ENCODE data around the gene ARHGAP42.
"Not testable (repeated sequence)": the region's sequence is repeated elsewhere in the genome, so short reads cannot be mapped to it uniquely, and the experiment has no call there.

The ARHGAP42 gene

GRCh38 chr11:100646545-100646944 lies 40.5 kb upstream of the ARHGAP42 start:
- no peak overlapping the region for H3K4me3 ChIP-seq (ENCODE audit: low read depth, low read length)

GRCh38 chr11:100647861-100648260 lies 39.2 kb upstream of the ARHGAP42 start:
- H3K4me3 ChIP-seq (ENCODE audit: low read depth, low read length), result no peak overlapping the region
- no peak for TF ChIP-seq CTCF (IDR thresholded peaks at IDR 0.05; ENCODE audit: low read depth, low read length)

More at GRCh38 chr11:100646545-100646944, 40.5 kb upstream of the ARHGAP42 start:
- no peak for TF ChIP-seq CTCF (IDR thresholded peaks at IDR 0.05; ENCODE audit: low read depth, low read length)

- no peak for TF ChIP-seq CTCF (IDR thresholded peaks at IDR 0.05; ENCODE audit: low read depth, low read length)
- H3K4me3 ChIP-seq (ENCODE audit: low read depth, low read length), result no peak overlapping the region
Measured at GRCh38 chr11:100663583-100663982, 23.5 kb upstream of the ARHGAP42 start.

DNA sequence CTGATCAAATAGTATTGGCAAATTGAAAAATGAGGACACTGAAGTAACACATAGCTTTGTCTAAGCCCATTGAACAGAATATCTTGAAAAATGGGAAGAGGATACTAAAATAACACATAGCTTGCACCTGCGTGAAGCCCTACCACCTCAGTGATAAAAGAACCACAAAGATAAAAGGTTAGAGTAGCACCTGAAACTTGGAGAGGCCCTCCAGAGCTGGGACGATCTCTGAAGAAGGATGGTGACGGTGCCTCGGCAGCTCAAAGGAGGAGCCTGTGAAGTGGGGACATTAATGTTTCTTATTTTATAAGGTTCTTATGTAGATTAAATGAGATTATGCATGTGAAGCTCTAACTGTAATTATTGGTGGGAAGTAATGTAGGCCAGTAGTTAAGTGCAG lies 23.1 kb upstream of the ARHGAP42 start:
- no peak overlapping the region for H3K4me3 ChIP-seq (ENCODE audit: low read depth, low read length)
- no peak for TF ChIP-seq CTCF (IDR thresholded peaks at IDR 0.05; ENCODE audit: low read depth, low read length)

DNA sequence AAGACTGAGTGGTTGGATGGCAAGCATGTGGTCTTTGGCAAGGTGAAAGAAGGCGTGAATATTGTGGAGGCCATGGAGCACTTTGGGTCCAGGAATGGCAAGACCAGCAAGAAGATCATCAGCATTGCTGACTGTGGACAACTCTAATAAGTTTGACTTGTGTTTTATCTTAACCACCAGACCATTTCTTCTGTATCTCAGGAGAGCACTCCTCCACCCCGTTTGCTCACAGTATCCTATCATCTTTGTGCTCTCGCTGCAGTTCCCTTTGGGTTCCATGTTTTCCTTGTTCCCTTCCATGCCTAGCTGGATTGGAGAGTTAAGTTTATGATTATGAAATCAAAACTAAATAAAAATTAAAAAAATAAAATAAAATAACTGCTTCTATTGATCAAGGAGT lies 20.3 kb upstream of the ARHGAP42 start:
- not testable (repeated sequence) for H3K4me3 ChIP-seq (ENCODE audit: low read depth, low read length)

- no peak overlapping the region for H3K4me3 ChIP-seq (ENCODE audit: low read depth, low read length)
- TF ChIP-seq CTCF (IDR thresholded peaks at IDR 0.05; ENCODE audit: low read depth, low read length), result no peak
Measured at GRCh38 chr11:100667449-100667848, 19.6 kb upstream of the ARHGAP42 start.

DNA sequence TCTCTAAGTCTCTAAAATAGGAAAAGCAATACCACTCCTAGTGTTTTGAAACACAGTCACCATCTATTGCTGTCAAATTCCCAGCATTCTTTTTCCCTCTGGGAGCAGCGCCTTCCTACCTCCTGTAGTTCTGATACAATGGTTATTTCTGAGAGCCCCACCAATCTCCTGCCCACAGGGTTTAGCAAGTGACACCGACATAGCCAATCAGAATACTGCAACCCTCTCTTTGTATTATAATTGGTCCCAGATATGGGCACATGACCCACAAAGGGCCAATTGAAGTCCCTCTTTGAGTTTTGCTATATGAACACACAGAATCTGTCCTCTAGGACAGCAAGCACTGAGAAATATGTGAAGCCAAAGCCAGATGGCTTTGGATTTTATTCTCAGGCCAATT lies 16.9 kb upstream of the ARHGAP42 start:
- TF ChIP-seq CTCF (IDR thresholded peaks at IDR 0.05; ENCODE audit: low read depth, low read length), result no peak
- H3K4me3 ChIP-seq (ENCODE audit: low read depth, low read length), result no peak overlapping the region

- TF ChIP-seq CTCF (IDR thresholded peaks at IDR 0.05; ENCODE audit: low read depth, low read length), result no peak
- no peak overlapping the region for H3K4me3 ChIP-seq (ENCODE audit: low read depth, low read length)
Measured at GRCh38 chr11:100671471-100671870, 15.6 kb upstream of the ARHGAP42 start.

Measured in WI38 (cell line).